ENCODE results near the gene TUBA4A.

DNA sequence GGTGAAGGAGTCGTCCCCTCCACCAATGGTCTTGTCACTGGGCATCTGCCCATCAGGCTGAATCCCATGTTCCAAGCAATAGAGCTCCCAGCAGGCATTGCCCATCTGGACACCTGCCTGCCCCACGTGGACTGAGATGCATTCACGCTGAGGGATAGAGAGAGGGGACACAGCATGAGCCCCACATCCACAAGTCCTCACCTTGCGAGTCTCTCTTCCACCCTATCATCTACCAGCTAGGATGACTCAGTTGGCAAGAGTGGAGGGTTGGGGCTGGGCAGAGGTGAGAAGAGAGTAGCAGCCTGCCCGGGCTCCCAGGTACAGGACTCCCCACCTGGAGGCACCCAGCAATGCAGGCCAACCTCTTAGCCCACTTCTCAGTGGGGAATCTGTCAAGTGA, 1.6 kb downstream of the TUBA4A start:
- no peak for TF ChIP-seq SIN3A (IDR thresholded peaks at IDR 0.05; ENCODE audit: low read depth, low read length)
- TF ChIP-seq DPF2 (IDR thresholded peaks at IDR 0.05), result no peak

Measured in GM12878 (cell line).